ENCODE measurements around the gene THBS2. TPM values are rescaled to one million over a fixed set of nuclear protein-coding genes. Genes with fewer than 3 reads are reported as not detected.
"Not testable (repeated sequence)": the region's sequence is repeated elsewhere in the genome, so short reads cannot be mapped to it uniquely, and the experiment has no call there.

The THBS2 gene
- not detected for total RNA-seq

DNA sequence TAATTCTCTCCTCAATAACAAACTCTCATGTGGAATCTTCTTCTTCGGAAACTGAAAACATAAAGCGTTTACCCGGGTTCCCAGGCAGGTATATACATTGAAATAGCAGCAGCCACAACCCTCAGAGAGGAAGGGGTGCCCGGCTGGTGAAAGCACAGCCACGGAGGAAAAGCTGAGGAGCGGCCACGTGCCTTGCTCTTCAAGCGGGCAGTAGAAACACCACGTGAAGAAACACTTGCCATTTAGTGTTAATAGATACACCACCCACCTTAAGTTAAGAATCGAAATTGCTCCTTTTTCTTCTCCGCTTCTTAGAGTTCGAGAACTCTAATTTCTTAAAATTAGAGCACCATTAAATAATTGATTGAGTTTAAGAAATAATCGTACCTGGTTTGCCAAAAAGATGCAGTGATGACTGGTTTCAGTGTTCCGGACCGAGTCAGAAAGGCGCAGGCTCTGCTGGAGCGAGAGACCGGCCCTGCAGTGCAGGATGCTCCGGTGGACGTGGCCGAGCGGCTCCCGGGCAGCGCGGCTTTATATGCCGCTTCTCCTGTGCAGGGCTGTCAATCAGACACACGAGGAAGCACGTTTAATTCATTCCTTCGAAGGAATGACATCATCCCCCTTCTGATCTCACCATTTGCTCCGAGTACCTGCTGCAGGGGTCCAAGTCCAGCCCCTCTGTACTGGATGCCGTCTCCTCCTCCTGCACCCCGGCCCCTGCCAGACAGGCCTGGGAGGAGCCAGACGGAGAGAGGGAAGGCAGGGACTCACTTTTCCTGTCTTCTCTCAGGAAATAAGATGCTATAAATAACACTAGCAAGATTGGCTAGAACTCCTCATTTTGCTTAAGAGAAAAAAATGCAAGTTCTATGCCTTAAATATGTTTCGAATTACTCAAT is at the start of gene THBS2:
Gene THBS2 (minus strand): TSS at position 510 of the 902 bp plus-strand sequence. CDS start 3,062 bp downstream, outside the sequence.
- Mint-ChIP-seq H3K4me3 (peak within 1 kb of the TSS; percentile 25 to 27), H3K4me1 (ENCODE audit: low read depth) (peaks cover 23% of the 10 kb centered on the region)
- ATAC-seq (replicated peaks in 1 of 2): no peak

DNA sequence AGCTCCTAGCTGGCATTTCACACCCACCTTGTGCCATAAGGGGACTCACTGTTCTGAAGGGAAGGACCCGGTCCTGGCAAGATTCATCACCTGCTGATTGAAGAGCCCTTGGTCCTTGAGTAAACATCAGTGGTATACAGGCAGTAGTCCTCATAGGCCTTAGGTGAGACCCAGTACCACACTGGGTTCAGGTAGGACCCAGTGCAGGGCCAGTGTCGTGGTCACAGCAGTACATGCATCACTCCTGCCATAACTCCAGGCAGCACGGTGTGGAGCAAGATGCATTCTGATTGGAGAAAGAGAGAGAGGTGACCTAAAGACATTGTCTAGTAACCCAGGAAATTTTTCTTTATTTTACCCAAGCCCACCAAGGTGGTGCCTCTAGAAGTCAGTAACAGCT is 49.1 kb upstream of the THBS2 start:
- ATAC-seq (replicated peaks in 1 of 2) (no peak), DNase-seq (no peak)
- H3K4me3 Mint-ChIP-seq: no peak overlapping the region
- H3K27ac Mint-ChIP-seq: no peak overlapping the region
- no peaks in the 10 kb centered on the region for H3K4me1 Mint-ChIP-seq (ENCODE audit: low read depth)
- peaks cover 1 to 4% of the 10 kb centered on the region in 2 donors for H3K9me3 Mint-ChIP-seq
- peaks cover 22% of the 10 kb centered on the region for H3K27me3 Mint-ChIP-seq (ENCODE audit: low read depth)
- H3K36me3 Mint-ChIP-seq (ENCODE audit: insufficient read depth in 2 of 2): peaks cover 1% of the 10 kb centered on the region in 2 donors

More for the DNA sequence above, at the start of gene THBS2:
- peaks cover 69% of the 10 kb centered on the region for H3K27me3 Mint-ChIP-seq (ENCODE audit: low read depth)
- no peak for DNase-seq
- no peaks in the 10 kb centered on the region for H3K9me3 Mint-ChIP-seq
- no peaks in the 10 kb centered on the region for H3K36me3 Mint-ChIP-seq (ENCODE audit: insufficient read depth in 2 of 2)
- no peak within 1 kb of the TSS for H3K27ac Mint-ChIP-seq

DNA sequence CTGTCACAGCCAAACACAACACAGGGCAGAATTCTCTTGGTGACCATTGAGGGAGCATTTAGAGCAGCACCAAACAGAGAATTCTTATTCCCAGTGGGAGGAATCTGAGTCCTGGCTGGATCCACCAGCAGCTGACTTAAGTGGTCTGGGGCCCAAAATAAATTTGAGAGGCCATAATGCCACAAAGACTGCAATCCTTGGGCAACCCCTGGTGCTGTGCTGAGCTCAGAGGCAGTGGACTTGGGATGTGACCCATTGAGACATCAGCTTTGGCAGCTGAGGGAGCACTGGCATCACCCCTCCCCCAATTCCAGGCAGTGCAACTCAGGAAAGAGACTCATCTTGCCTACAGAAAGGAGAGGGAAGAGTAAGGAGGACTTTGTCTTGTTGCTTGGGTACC is 48.6 kb upstream of the THBS2 start:
- peaks cover 22% of the 10 kb centered on the region for H3K27me3 Mint-ChIP-seq (ENCODE audit: low read depth)
- peaks cover 1% of the 10 kb centered on the region in 2 donors for H3K36me3 Mint-ChIP-seq (ENCODE audit: insufficient read depth in 2 of 2)
- H3K9me3 Mint-ChIP-seq: peaks cover 0 to 4% of the 10 kb centered on the region in 2 donors
- no peaks in the 10 kb centered on the region for H3K4me1 Mint-ChIP-seq (ENCODE audit: low read depth)
- no peak for ATAC-seq (replicated peaks in 1 of 2)
- no peak for DNase-seq
- no peak overlapping the region for H3K4me3 Mint-ChIP-seq
- H3K27ac Mint-ChIP-seq: no peak overlapping the region

DNA sequence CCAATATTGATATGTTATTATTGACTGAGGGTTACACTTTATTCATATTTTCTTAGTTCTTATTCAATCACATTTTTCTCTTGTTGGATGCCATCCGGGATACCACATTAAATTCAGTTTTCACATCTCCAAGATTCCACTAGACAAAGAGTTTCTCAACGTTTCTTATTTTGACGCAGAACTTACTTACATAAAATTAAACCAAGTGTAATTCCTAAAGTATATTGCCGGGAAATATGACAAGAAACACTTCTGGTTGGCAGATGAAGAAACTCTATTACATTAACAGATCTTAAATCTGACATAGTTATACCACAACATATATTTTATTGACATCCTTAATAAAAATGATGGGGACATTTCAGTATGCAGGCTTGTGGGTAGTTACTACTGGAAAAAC is 47.3 kb upstream of the THBS2 start:
- Mint-ChIP-seq H3K27ac (no peak overlapping the region), H3K4me1 (ENCODE audit: low read depth) (no peaks in the 10 kb centered on the region), H3K9me3 (peaks cover 0 to 4% of the 10 kb centered on the region in 2 donors), H3K27me3 (ENCODE audit: low read depth) (peaks cover 22% of the 10 kb centered on the region), H3K4me3 (no peak overlapping the region), H3K36me3 (ENCODE audit: insufficient read depth in 2 of 2) (peaks cover 1% of the 10 kb centered on the region in 2 donors)
- ATAC-seq (replicated peaks in 1 of 2): no peak
- no peak for DNase-seq

DNA sequence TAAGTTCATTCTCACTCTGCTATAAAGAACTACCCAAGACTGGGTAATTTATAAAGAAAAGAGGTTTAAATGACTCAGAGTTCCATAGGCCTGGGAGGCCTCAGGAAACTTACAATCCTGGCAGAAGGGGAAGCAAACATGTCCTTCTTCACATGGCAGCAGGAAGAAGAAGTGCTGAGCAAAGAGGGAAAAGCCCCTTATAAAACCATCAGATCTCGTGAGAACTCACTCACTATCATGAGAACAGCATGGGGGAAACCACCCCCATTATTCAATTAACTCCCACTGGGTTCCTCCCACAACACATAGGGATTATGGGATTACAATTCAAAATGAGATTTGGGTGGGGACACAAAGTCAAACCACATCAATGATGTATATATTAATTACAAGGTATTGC is 45.0 kb upstream of the THBS2 start:
- DNase-seq; H3K9me3 Mint-ChIP-seq; H3K27ac Mint-ChIP-seq; H3K36me3 Mint-ChIP-seq (ENCODE audit: insufficient read depth in 2 of 2); H3K4me3 Mint-ChIP-seq; ATAC-seq (replicated peaks in 1 of 2); H3K4me1 Mint-ChIP-seq (ENCODE audit: low read depth): not testable (repeated sequence)
- peaks cover 22% of the 10 kb centered on the region for H3K27me3 Mint-ChIP-seq (ENCODE audit: low read depth)

DNA sequence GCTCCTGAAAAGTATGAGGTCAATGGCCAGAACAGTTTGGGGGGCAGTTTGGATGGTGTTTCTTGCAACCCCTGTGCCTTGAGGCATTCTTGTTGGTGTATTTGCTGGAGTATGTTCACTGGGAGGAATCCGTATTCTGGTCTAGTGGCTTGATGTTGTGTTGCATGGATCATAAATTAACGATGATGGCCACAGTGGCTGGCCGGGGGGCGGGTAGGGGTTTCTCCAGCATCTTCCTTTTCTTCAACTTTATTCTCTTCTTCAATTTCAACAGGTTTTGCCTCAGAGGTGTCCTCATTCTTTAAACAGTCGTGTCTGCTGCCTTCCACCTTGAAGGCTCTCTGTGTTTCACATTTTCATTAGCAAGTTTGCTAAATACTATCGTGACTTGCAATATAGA is 43.0 kb upstream of the THBS2 start:
- no peak overlapping the region for H3K27ac Mint-ChIP-seq
- H3K36me3 Mint-ChIP-seq (ENCODE audit: insufficient read depth in 2 of 2): peaks cover 0 to 1% of the 10 kb centered on the region in 2 donors
- H3K9me3 Mint-ChIP-seq: peaks cover 0 to 2% of the 10 kb centered on the region in 2 donors
- H3K4me1 Mint-ChIP-seq (ENCODE audit: low read depth): no peaks in the 10 kb centered on the region
- DNase-seq (no peak), ATAC-seq (replicated peaks in 1 of 2) (no peak)
- H3K27me3 Mint-ChIP-seq (ENCODE audit: low read depth): peaks cover 7% of the 10 kb centered on the region
- H3K4me3 Mint-ChIP-seq: no peak overlapping the region

DNA sequence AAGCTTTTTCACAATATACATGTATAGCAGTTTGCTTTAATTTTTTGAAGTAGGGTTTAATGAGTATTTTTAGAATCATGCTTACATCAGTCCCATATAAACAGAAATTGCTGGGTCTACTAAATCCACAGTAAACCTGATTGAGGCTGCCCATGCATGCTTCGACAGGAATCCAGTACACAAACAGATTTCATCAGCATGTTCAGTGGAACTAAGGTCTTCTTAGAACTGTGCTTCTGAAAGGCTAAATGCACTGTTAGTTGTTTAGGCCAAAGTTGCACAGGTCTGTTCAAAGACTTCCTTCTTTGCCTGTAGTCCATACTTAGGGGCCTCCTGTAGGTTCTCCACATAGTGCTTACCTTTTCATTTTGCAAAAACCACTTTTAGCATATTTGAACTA is 42.5 kb upstream of the THBS2 start:
- DNase-seq (no peak), ATAC-seq (replicated peaks in 1 of 2) (no peak)
- Mint-ChIP-seq H3K9me3 (peaks cover 0 to 2% of the 10 kb centered on the region in 2 donors), H3K27me3 (ENCODE audit: low read depth) (peaks cover 7% of the 10 kb centered on the region), H3K4me1 (ENCODE audit: low read depth) (no peaks in the 10 kb centered on the region), H3K27ac (no peak overlapping the region), H3K4me3 (no peak overlapping the region), H3K36me3 (ENCODE audit: insufficient read depth in 2 of 2) (peaks cover 0 to 1% of the 10 kb centered on the region in 2 donors)

DNA sequence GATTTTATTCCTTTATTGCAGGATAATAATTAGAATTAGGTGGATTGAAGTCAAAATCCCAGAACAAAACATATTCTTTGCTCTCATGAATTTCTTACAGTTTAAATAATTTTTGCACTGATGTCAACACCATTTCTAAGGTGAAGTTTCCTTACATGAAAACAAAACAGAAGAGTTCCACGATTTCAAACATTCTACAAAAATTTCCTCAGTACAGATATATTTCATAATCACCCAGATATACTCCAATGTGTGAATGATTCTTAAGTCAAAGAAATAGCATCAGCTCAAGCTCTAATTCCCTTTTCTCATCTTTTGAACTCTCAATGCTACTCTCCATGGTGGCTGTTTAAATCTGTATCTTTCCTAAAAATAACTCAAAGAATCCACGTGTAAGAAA is 39.5 kb upstream of the THBS2 start:
- no peak for ATAC-seq (replicated peaks in 1 of 2)
- DNase-seq: no peak
- no peaks in the 10 kb centered on the region for H3K4me1 Mint-ChIP-seq (ENCODE audit: low read depth)
- H3K27ac Mint-ChIP-seq: no peak overlapping the region
- H3K27me3 Mint-ChIP-seq (ENCODE audit: low read depth): peaks cover 5% of the 10 kb centered on the region
- H3K4me3 Mint-ChIP-seq: no peak overlapping the region
- peaks cover 0 to 1% of the 10 kb centered on the region in 2 donors for H3K36me3 Mint-ChIP-seq (ENCODE audit: insufficient read depth in 2 of 2)
- H3K9me3 Mint-ChIP-seq: peaks cover 0 to 2% of the 10 kb centered on the region in 2 donors

DNA sequence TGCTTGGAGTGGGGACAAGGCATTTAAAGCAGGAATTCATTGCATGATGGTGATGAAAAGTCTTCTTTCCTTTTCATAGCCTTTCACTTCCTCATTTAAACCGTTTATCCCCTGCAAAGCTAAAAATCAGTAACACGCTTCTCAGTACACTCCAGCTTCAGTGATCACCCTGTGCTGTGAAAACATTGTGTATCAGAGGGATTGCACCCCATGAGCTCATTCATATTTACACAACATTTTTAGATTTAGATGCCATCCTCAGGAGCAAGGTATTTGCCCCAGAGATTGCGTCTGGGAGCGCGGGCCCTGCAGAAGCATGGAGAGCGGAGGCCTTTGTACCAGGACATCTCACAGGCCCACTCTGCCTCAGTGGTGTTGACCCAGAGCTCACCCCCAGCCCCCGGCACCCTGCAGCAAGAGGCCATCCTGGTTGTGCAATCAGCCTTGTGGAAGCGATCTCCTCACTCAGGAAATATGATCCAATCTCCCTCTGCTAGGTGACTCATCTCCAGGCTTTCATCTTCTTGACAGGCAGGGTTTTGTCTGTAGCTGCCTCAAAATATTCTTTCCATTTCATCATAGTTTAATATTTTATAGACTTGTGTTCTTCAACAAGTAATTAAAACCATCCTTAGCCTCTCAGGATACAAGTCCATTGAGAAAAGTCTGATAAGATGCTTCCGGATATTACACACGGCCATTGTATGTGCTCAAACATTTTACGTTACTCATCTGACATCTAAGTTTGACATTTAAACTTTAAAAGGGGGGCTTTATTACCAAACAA is 38.9 kb upstream of the THBS2 start:
- no peaks in the 10 kb centered on the region for H3K36me3 Mint-ChIP-seq (ENCODE audit: insufficient read depth in 2 of 2)
- no peak for DNase-seq
- H3K27me3 Mint-ChIP-seq (ENCODE audit: low read depth): no peaks in the 10 kb centered on the region
- no peak for ATAC-seq (replicated peaks in 1 of 2)
- no peaks in the 10 kb centered on the region for H3K9me3 Mint-ChIP-seq
- no peaks in the 10 kb centered on the region for H3K4me1 Mint-ChIP-seq (ENCODE audit: low read depth)
- no peak overlapping the region for H3K4me3 Mint-ChIP-seq
- no peak overlapping the region for H3K27ac Mint-ChIP-seq

DNA sequence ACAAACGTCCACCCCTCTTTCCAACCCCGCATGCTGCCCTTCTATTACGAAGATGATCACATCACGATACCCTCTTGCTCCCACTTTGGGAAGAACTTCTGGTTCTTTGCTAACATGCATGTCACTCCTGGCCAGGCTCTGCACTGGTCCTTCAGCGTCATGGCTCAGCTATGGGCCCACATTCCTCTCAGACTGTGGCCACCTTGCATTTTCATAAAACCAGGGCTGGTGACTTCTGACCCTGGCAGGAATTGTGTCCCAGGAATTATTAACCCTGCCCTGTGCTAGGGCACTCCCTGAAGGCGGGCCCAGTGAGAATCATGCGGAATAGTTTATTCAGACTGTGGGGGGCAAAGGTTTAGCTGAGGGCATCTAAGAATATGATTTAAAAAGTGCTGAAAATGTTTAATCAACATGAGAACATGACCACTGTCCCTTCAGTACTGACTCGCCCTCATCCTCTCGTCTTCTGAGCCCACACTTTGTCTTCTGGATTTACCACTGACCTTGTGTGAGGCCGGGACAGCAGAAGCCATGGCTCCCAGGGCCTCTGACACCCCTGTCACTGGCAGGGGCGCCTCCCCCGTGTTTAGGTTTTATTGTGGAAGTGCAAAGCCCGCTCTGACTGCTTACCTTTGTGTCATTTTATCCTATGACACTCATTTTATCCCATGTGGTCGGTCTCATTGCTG is 38.1 kb upstream of the THBS2 start:
- H3K4me3 Mint-ChIP-seq: no peak overlapping the region
- no peaks in the 10 kb centered on the region for H3K36me3 Mint-ChIP-seq (ENCODE audit: insufficient read depth in 2 of 2)
- H3K9me3 Mint-ChIP-seq: no peaks in the 10 kb centered on the region
- no peaks in the 10 kb centered on the region for H3K4me1 Mint-ChIP-seq (ENCODE audit: low read depth)
- DNase-seq (no peak), ATAC-seq (replicated peaks in 1 of 2) (no peak)
- no peaks in the 10 kb centered on the region for H3K27me3 Mint-ChIP-seq (ENCODE audit: low read depth)
- no peak overlapping the region for H3K27ac Mint-ChIP-seq

DNA sequence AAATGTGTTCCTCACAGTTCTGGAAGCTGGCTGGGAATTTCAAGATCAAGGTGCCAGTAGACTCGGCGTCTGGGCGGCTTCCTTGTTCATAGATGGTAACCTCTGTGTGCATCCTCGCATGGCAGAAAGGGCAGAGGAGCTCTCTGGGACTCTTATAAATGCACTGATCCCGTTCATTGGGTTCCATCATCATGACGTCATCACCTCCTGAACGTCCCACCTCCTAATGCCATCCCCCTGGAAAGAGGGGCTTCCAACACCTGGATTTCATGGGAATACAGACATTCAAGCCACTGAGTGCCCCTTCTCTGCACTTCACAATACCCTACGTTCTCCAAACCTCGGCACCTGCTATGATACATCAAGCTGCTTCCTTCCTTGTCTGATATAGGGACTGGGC is 37.5 kb upstream of the THBS2 start:
- Mint-ChIP-seq H3K27me3 (ENCODE audit: low read depth) (no peaks in the 10 kb centered on the region), H3K27ac (no peak overlapping the region), H3K4me1 (ENCODE audit: low read depth) (no peaks in the 10 kb centered on the region), H3K4me3 (no peak overlapping the region), H3K9me3 (no peaks in the 10 kb centered on the region), H3K36me3 (ENCODE audit: insufficient read depth in 2 of 2) (no peaks in the 10 kb centered on the region)
- no peak for DNase-seq
- ATAC-seq (replicated peaks in 1 of 2): no peak

DNA sequence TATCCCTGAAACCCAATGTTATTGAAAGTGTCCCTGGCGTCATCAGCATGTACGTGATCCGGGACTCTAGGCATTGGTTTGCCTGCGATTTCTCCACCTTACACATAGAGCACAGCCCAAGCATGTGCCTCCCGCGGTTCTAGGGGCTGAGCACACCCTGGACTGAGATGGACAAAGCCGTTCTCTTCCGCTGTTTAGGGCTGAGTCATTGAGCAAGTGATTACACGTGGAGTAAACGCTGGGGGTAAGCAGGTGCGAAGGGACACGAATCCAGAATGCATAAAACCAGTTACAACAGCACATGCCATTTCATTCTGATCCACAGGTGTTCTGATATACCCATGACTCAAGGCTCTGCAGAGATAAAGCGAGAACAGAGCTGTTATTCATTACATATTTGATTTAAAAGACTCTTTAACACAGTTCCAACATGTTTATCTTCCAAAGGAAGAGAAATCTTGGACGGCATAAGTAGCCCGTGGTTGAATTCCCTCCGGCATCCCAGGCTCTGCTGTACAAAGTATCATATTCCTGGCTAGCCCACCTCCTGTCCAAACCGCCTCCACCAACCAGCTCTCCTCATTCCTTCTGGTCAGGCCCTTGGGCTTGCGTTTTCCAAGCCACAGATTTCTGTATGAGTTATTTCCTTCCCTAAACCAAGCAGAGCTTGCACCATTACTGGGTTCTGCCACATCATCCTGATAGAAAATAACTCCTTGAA is 36.1 kb upstream of the THBS2 start:
- Mint-ChIP-seq H3K36me3 (ENCODE audit: insufficient read depth in 2 of 2) (no peaks in the 10 kb centered on the region), H3K27ac (no peak overlapping the region), H3K4me1 (ENCODE audit: low read depth) (no peaks in the 10 kb centered on the region), H3K27me3 (ENCODE audit: low read depth) (no peaks in the 10 kb centered on the region), H3K4me3 (no peak overlapping the region), H3K9me3 (no peaks in the 10 kb centered on the region)
- no peak for DNase-seq
- ATAC-seq (replicated peaks in 1 of 2): no peak
